ENCODE results near the gene CLIP2. TPM values are rescaled to one million over a fixed set of nuclear protein-coding genes. Genes with fewer than 3 reads are reported as not detected.
A peak's percentile ranks its signal among the peaks of the same experiment; 100 is the strongest.

Gene CLIP2
- total RNA-seq, 1 experiment from 2014 or later = 39.4 TPM

- no peak for DNase-seq (ENCODE audit: low read depth)
Observed at GRCh38 chr7:74271742-74272141, 17.5 kb upstream of the CLIP2 start.

GRCh38 chr7:74272305-74273038 is 16.7 kb upstream of the CLIP2 start:
- DNase-seq (ENCODE audit: low read depth) = peak; percentile 97

GRCh38 chr7:74275401-74275881 is 13.8 kb upstream of the CLIP2 start:
- DNase-seq (ENCODE audit: low read depth) = no peak

GRCh38 chr7:74277636-74278035 is 11.6 kb upstream of the CLIP2 start:
- DNase-seq (ENCODE audit: low read depth) = no peak

GRCh38 chr7:74280985-74281384 is 8.2 kb upstream of the CLIP2 start:
- DNase-seq (ENCODE audit: low read depth) = peak; percentile 60

- DNase-seq (ENCODE audit: low read depth) = no peak
Observed at GRCh38 chr7:74282748-74283459, 6.3 kb upstream of the CLIP2 start.

- no peak for DNase-seq (ENCODE audit: low read depth)
Observed at GRCh38 chr7:74283858-74284447, 5.3 kb upstream of the CLIP2 start.

GRCh38 chr7:74284781-74285259 is 4.4 kb upstream of the CLIP2 start:
- DNase-seq (ENCODE audit: low read depth) = no peak

GRCh38 chr7:74286131-74286530 is 3.1 kb upstream of the CLIP2 start:
- DNase-seq (ENCODE audit: low read depth) = no peak

- no peak for DNase-seq (ENCODE audit: low read depth)
Observed at GRCh38 chr7:74287303-74288033, 1.7 kb upstream of the CLIP2 start.

- DNase-seq (ENCODE audit: low read depth) = no peak
Observed at GRCh38 chr7:74288034-74288881, 949 bp upstream of the CLIP2 start.

GRCh38 chr7:74289659-74290552 is 699 bp downstream of the CLIP2 start:
- DNase-seq (ENCODE audit: low read depth) = peak; percentile 29

GRCh38 chr7:74290553-74290950 is 1.3 kb downstream of the CLIP2 start:
- no peak for DNase-seq (ENCODE audit: low read depth)

GRCh38 chr7:74290981-74291441 is 1.8 kb downstream of the CLIP2 start:
- DNase-seq (ENCODE audit: low read depth) = no peak

GRCh38 chr7:74291535-74291934 is 2.3 kb downstream of the CLIP2 start:
- DNase-seq (ENCODE audit: low read depth) = no peak

- DNase-seq (ENCODE audit: low read depth) = no peak
Observed at GRCh38 chr7:74292757-74293576, 3.8 kb downstream of the CLIP2 start.

GRCh38 chr7:74293577-74293908 is 4.3 kb downstream of the CLIP2 start:
- DNase-seq (ENCODE audit: low read depth) = peak; percentile 34

GRCh38 chr7:74294191-74294998 is 5.2 kb downstream of the CLIP2 start:
- no peak for DNase-seq (ENCODE audit: low read depth)
